IPS-18a (cell line): ENCODE data around the gene JADE2.

Experiments
- H3K27ac ChIP-seq: one replicate; pipeline ENCODE4 v1.5.1; 2013; ENCODE audit warnings: low read length
- H3K27me3 ChIP-seq: one replicate; pipeline ENCODE4 v1.6.1; 2013; ENCODE audit warnings: mild to moderate bottlenecking, low read length; ENCODE audit not compliant: control insufficient read depth, insufficient read depth
- H3K36me3 ChIP-seq: one replicate; pipeline ENCODE4 v1.6.1; 2013; ENCODE audit warnings: low read depth, low read length; ENCODE audit not compliant: control insufficient read depth
- H3K4me1 ChIP-seq: one replicate; pipeline ENCODE4 v1.6.1; 2013; ENCODE audit warnings: low read depth, low read length; ENCODE audit not compliant: control insufficient read depth
- H3K4me3 ChIP-seq: one replicate; pipeline ENCODE4 v1.5.1; 2013; ENCODE audit warnings: low read length
- H3K9ac ChIP-seq: one replicate; pipeline ENCODE4 v1.6.1; 2013; ENCODE audit warnings: mild to moderate bottlenecking, low read length, moderate library complexity
- H3K9me3 ChIP-seq: one replicate; pipeline ENCODE4 v1.6.1; 2013; ENCODE audit warnings: low read depth, low read length; ENCODE audit not compliant: control insufficient read depth

Gene JADE2

DNA sequence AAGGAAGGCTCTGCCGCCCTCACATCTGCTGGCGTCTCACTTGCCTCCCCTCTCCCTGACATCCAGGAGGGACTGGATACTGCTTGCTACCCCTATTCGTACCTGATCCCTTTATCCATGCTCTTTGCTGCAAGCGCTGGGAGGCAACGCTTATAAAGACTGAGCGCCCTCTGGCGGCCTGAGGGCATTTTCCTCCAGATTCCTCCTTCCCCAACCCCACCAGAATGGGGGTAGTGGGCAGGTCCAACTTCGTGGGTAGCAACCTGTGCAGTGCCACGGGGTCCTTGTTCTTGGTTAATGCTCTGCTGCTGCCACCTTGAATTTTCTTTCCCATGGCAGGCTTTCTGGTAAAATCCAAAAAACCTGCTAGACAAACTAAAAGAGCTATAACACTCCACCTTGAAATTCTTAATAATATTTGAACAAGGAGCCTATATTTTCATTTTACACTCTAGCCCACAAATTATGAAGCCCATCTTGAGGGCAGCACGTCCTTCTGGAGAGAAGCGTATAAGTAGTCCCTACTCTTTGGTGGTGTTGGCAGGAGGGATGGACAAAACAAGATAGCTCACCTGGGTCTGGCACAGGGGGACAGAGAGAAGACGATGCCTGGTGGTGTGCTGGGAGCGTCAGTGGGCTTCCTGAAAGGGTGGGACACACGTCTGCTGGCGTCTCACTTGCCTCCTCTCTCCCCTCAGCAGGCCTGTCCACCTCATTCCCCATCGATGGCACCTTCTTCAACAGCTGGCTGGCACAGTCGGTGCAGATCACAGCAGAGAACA, 52.5 kb downstream of the JADE2 start:
- Histone ChIP-seq H3K4me1 (no peaks in the 10 kb centered on the region), H3K9ac (no peak overlapping the region), H3K27ac (no peak overlapping the region), H3K9me3 (no peaks in the 10 kb centered on the region), H3K4me3 (no peak overlapping the region), H3K36me3 (peaks cover 36% of the 10 kb centered on the region), H3K27me3 (no peaks in the 10 kb centered on the region)

DNA sequence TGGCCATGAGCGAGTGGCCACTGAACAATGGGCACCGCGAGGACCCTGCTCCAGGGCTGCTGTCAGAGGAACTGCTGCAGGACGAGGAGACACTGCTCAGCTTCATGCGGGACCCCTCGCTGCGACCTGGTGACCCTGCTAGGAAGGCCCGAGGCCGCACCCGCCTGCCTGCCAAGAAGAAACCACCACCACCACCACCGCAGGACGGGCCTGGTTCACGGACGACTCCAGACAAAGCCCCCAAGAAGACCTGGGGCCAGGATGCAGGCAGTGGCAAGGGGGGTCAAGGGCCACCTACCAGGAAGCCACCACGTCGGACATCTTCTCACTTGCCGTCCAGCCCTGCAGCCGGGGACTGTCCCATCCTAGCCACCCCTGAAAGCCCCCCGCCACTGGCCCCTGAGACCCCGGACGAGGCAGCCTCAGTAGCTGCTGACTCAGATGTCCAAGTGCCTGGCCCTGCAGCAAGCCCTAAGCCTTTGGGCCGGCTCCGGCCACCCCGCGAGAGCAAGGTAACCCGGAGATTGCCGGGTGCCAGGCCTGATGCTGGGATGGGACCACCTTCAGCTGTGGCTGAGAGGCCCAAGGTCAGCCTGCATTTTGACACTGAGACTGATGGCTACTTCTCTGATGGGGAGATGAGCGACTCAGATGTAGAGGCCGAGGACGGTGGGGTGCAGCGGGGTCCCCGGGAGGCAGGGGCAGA, 53.3 kb downstream of the JADE2 start:
- H3K4me3 ChIP-seq = no peak overlapping the region
- peaks cover 29% of the 10 kb centered on the region for H3K36me3 ChIP-seq
- no peak overlapping the region for H3K9ac ChIP-seq
- H3K27ac ChIP-seq = no peak overlapping the region
- H3K27me3 ChIP-seq = no peaks in the 10 kb centered on the region
- H3K9me3 ChIP-seq = no peaks in the 10 kb centered on the region
- H3K4me1 ChIP-seq = no peaks in the 10 kb centered on the region

DNA sequence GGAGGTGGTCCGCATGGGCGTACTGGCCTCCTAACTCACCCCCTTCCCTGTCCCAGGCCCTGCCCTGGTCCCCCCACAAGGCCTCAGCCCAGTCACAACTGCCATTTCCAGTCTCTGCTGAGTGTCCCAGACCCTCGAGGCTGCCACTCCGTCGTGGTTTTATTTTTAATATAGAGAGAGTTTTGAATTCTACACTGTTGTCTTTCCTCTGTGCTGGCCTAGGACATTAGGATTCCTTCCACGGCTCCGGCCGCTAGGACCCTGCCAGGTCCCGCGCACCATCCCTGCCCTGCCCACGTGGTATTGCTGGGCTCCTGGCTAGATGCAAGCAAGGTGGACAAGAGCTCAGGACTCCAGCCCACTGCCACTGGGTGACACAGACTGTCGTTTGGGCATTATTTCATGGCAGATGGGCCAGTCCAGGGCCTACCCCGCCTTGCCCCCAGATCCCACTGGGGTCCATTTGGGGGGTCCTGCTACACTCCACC, 53.9 kb downstream of the JADE2 start:
- H3K9ac ChIP-seq = no peak overlapping the region
- no peaks in the 10 kb centered on the region for H3K27me3 ChIP-seq
- peaks cover 23% of the 10 kb centered on the region for H3K36me3 ChIP-seq
- H3K9me3 ChIP-seq = no peaks in the 10 kb centered on the region
- H3K4me3 ChIP-seq = no peak overlapping the region
- no peak overlapping the region for H3K27ac ChIP-seq
- H3K4me1 ChIP-seq = no peaks in the 10 kb centered on the region

DNA sequence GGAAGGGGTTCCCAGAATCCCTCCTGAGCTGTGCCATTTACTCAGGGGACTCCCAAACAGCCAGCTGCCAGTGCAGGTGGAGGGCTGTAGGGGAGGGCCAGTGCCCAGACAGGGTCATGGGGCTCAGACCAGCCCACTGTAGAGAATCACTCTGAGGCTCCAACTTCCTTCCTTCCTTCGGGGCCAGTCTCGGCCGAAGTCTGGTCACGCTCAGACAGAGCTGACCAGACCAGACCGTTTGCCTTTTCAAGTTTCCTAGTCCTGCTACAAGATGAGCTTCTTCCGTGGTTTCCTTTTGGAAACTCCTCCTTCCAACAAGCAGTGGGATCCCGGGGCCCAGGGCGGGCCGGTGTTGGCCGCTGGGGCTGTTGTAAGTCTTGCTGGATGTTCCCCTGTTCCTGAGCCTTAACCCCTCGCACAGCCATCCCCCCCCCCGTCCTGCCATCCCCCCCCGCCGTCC, 54.6 kb downstream of the JADE2 start:
- H3K36me3 ChIP-seq = peaks cover 16% of the 10 kb centered on the region

DNA sequence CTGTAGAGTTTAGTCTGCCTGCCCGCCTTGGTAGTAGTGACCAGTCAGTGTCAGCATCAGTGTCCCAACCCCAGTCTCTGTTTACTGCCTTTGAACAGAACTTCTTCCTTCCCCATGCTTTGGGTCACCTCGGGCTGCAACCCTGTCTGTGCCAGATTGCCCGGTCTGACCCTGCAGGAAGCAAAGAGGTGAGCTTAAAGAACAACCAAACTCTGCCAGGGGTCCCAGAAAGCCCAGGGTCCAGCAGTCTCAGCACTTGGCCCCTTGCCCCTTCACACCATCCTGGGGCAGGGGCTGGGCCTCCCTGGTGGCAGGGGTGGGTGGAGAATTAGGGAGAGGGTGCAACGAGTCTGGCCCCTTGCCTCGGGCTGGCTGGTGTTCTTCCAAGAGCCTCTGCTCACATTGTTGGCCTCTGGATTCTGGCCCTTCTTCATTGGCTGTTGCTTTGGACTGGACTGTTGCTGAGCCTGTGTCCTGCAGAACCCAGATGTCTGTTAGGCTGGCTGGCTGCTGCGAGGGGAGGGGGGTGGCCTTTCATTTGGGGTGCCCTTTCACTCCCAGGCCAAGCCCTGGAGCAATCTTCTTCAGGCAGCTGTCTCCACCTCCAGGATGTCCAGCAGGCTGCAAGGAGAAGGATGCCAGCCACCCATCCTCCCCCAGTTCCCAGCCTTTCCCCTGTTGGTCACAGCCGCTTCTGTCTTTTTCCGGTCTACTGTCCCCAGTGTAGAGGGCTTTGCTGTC, 55.9 kb downstream of the JADE2 start:
- H3K9ac ChIP-seq = no peak overlapping the region
- H3K4me1 ChIP-seq = no peaks in the 10 kb centered on the region
- no peak overlapping the region for H3K4me3 ChIP-seq
- no peaks in the 10 kb centered on the region for H3K27me3 ChIP-seq
- H3K36me3 ChIP-seq = peaks cover 15% of the 10 kb centered on the region
- no peaks in the 10 kb centered on the region for H3K9me3 ChIP-seq
- no peak overlapping the region for H3K27ac ChIP-seq

More for the DNA sequence above, 54.6 kb downstream of the JADE2 start:
- Histone ChIP-seq H3K9ac (no peak overlapping the region), H3K4me3 (no peak overlapping the region), H3K27me3 (no peaks in the 10 kb centered on the region), H3K27ac (no peak overlapping the region), H3K9me3 (no peaks in the 10 kb centered on the region), H3K4me1 (no peaks in the 10 kb centered on the region)

DNA sequence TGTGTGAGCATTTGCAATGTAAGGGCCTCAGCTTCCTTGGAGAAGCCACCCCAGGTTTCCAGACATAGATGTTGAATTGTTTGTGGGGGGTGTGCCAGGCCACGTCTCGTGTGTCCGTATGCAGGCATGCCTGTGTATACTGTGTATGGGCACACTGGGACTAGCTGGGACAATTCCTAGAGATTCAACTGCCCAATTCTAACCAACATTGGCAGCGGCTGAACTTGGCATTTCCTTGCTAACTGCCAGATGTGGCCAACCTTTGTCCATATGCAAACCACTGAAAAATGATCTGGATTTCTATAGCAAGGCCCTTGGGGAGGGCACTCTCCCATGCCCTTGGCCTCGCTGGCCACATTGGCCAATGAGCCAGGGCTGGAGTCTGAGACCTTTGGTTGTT, 56.8 kb downstream of the JADE2 start:
- Histone ChIP-seq H3K4me1 (peaks cover 5% of the 10 kb centered on the region), H3K36me3 (peaks cover 15% of the 10 kb centered on the region), H3K27ac (no peak overlapping the region), H3K27me3 (no peaks in the 10 kb centered on the region), H3K9ac (no peak overlapping the region), H3K9me3 (no peaks in the 10 kb centered on the region), H3K4me3 (no peak overlapping the region)

DNA sequence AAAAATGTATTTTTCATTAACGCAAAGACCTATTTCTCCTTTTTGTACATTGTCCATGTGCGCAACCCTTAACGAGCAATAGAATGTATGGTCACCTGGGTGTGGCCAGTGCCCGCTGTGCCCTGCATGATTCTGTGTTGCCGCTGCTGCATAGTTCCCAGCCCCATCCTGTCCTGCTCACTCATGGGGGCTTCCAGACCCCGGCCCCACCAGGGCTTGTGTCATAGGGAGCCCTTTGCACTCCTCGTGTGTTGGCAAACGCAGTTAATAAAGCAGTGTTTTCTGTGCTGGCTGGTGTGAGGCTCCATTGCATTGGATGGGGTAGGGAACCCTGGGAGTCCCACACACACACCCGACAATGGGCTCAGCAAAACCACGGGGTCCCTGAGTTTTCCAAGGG, 57.5 kb downstream of the JADE2 start:
- H3K9me3 ChIP-seq = no peaks in the 10 kb centered on the region
- peaks cover 5% of the 10 kb centered on the region for H3K4me1 ChIP-seq
- no peaks in the 10 kb centered on the region for H3K27me3 ChIP-seq
- H3K4me3 ChIP-seq = no peak overlapping the region
- peaks cover 15% of the 10 kb centered on the region for H3K36me3 ChIP-seq
- H3K27ac ChIP-seq = no peak overlapping the region
- no peak overlapping the region for H3K9ac ChIP-seq

DNA sequence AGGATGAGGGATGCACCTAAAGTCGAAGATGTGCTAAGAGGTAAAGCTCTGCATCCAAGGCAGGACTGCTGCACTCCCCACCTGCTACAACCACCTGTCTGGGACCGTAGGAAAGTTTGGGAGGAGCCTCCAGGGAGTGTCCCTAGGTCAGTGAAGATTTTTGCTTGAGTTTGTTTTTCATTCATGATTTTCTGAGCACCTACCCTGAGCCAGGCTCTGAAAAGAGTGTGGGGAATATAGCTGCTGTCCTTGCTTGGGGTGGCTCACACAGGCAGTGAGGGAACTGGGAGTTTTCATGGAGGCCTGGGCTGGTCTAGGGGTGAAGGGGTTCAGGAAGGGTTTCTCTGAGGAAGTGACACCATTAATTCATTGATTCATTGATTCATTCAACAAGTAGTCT, 58.3 kb downstream of the JADE2 start:
- Histone ChIP-seq H3K4me3 (no peak overlapping the region), H3K9me3 (no peaks in the 10 kb centered on the region), H3K27ac (no peak overlapping the region), H3K9ac (no peak overlapping the region), H3K4me1 (peaks cover 5% of the 10 kb centered on the region), H3K27me3 (no peaks in the 10 kb centered on the region), H3K36me3 (peaks cover 9% of the 10 kb centered on the region)

DNA sequence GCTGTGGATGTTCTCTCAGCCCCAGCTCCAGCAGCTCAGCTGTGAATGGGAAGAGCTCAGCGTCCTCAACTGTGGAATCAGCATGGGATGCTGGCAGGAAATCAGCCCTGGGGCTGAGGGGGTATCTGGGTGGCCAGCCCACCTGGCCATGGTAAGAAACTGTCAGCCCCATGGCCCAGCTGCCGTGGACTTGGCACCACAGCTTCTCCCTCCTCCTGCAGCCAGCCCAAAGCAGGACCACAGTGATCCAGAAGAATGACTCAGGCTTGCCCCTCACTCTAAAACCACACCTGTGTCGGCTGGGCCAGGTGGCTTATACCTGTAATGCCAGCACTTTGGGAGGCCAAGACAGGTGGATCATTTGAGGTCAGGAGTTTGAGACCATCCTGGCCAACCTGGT, 59.2 kb downstream of the JADE2 start:
- Histone ChIP-seq H3K4me3 (no peak overlapping the region), H3K9ac (no peak overlapping the region), H3K4me1 (peaks cover 5% of the 10 kb centered on the region), H3K27me3 (no peaks in the 10 kb centered on the region), H3K27ac (no peak overlapping the region), H3K9me3 (no peaks in the 10 kb centered on the region), H3K36me3 (peaks cover under 1% of the 10 kb centered on the region)

DNA sequence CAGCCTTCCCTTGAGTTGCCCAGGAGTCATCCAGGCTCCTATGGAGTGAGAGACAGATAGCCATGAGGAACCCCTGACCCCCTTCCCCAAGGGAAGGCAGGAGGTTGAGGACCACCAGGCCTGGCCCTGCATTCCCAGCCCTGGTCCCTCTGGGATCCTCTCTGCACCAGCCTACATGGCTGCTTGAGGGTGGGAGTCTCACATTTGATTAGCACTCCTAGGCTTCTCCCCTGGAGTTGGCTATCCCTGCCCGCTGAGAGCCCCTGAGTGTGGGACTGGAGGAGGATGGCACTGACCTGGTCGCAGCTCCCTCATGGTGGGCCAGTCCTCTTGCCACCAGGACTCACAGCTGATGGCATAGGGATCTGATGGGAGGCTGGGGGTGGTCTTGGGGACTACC, 60.5 kb downstream of the JADE2 start:
- Histone ChIP-seq H3K27me3 (no peaks in the 10 kb centered on the region), H3K9me3 (no peaks in the 10 kb centered on the region), H3K4me3 (no peak overlapping the region), H3K36me3 (no peaks in the 10 kb centered on the region), H3K9ac (no peak overlapping the region), H3K4me1 (peaks cover 5% of the 10 kb centered on the region), H3K27ac (no peak overlapping the region)

DNA sequence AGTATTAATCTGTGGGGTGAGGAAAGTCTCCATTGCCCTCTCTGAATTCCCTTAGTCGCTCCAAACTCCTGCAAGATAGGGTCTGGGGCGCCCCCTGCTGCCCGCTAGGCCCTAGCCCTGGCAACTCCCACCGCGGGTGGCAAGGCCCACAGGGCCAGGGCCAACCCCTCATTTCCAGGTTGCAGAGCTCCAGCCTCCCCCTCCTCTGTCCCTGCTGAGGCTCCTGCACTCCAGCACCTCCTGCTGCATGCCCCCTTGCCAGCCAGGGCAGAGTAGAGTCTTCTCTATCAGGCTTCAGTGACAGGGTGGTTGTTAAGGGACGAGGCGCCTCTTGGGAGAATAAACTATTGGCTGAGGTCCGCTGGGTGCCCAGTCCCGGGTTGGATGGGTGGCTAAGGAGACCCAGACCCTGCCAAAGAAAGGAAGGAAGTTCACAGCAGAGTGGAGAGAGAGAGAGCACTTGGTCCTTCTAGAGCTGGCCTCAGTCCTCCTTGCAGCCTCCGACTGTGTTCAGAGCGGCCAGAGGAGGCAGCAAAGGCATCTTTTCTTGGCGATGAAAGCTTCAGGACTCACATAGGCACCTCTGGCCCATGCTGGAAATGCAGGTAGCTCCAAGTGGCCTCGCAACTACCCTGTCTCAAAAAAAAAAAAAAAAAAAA, 61.5 kb downstream of the JADE2 start:
- Histone ChIP-seq H3K27ac (peak overlapping the region; percentile 73), H3K9ac (no peak overlapping the region)

More for the DNA sequence above, 61.5 kb downstream of the JADE2 start:
- no peak overlapping the region for H3K4me3 ChIP-seq
- no peaks in the 10 kb centered on the region for H3K27me3 ChIP-seq
- H3K4me1 ChIP-seq = peaks cover 9% of the 10 kb centered on the region
- H3K36me3 ChIP-seq = no peaks in the 10 kb centered on the region
- no peaks in the 10 kb centered on the region for H3K9me3 ChIP-seq
